ENCODE measurements around the gene KLHL20. TPM values are rescaled to one million over a fixed set of nuclear protein-coding genes. Genes with fewer than 3 reads are reported as not detected.
"Not testable (repeated sequence)": the region's sequence is repeated elsewhere in the genome, so short reads cannot be mapped to it uniquely, and the experiment has no call there.

The KLHL20 gene
- total RNA-seq, 1 donor from 2014 or later: 39.0 TPM

- no peak for DNase-seq (ENCODE audit: low read depth)
- TF ChIP-seq, protein P1, sequence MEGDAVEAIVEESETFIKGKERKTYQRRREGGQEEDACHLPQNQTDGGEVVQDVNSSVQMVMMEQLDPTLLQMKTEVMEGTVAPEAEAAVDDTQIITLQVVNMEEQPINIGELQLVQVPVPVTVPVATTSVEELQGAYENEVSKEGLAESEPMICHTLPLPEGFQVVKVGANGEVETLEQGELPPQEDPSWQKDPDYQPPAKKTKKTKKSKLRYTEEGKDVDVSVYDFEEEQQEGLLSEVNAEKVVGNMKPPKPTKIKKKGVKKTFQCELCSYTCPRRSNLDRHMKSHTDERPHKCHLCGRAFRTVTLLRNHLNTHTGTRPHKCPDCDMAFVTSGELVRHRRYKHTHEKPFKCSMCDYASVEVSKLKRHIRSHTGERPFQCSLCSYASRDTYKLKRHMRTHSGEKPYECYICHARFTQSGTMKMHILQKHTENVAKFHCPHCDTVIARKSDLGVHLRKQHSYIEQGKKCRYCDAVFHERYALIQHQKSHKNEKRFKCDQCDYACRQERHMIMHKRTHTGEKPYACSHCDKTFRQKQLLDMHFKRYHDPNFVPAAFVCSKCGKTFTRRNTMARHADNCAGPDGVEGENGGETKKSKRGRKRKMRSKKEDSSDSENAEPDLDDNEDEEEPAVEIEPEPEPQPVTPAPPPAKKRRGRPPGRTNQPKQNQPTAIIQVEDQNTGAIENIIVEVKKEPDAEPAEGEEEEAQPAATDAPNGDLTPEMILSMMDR (IDR thresholded peaks at IDR 0.05; ENCODE audit: insufficient read depth, low read length, severe bottlenecking): no peak
- FAIRE-seq: no peak
- Histone ChIP-seq H3K4me3 (ENCODE audit: low read depth, low read length) (no peak overlapping the region), H3K36me3 (ENCODE audit: control insufficient read depth, insufficient read depth, low read length) (no peaks in the 10 kb centered on the region), H3K27me3 (ENCODE audit: control insufficient read depth, insufficient read depth, low read length) (no peaks in the 10 kb centered on the region)
Observed at GRCh38 chr1:173768206-173768605, 53.4 kb downstream of the KLHL20 start.

DNA sequence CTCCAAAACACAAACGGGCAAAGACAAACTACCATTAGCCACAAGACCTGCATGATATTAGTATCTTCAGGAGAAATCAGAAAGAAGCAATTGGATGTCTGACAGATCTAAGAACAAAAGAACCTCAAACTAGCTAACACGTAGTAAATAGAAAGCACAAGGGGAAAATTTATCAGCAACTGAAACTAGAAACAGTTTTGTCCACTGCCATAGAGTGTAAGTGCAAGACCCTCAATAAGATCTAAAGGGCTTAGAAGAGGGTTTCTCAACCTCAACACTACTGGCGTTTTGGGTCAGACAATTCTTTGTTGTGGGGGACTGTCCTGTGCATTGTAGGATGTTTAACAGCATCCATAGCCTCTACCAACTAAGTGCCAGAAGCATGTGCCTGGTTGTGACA, 54.0 kb downstream of the KLHL20 start:
- FAIRE-seq (peak; percentile 13), DNase-seq (ENCODE audit: low read depth) (no peak)
- TF ChIP-seq, protein P1 (IDR thresholded peaks at IDR 0.05; ENCODE audit: insufficient read depth, low read length, severe bottlenecking): no peak
- no peaks in the 10 kb centered on the region for H3K27me3 ChIP-seq (ENCODE audit: control insufficient read depth, insufficient read depth, low read length)
- no peaks in the 10 kb centered on the region for H3K36me3 ChIP-seq (ENCODE audit: control insufficient read depth, insufficient read depth, low read length)
- H3K4me3 ChIP-seq (ENCODE audit: low read depth, low read length): no peak overlapping the region

DNA sequence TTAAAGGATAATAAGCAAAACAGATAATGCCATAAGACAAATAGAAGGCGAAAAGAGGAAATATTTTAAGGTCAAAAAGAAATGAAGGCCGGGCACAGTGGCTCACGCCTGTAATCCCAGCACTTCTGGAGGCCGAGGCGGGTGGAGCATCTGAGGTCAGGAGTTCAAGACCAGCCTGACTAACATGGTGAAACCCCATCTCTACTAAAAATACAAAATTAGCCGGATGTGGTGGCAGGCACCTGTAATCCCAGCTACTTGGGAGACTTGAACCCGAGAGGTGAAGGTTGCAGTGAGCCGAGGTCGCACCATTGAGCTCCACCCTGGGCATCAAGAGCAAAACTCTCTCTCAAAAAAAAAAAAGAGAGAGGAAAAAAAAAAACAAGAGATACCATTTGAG, 55.5 kb downstream of the KLHL20 start:
- not testable (repeated sequence) for H3K36me3 ChIP-seq (ENCODE audit: control insufficient read depth, insufficient read depth, low read length); FAIRE-seq

DNA sequence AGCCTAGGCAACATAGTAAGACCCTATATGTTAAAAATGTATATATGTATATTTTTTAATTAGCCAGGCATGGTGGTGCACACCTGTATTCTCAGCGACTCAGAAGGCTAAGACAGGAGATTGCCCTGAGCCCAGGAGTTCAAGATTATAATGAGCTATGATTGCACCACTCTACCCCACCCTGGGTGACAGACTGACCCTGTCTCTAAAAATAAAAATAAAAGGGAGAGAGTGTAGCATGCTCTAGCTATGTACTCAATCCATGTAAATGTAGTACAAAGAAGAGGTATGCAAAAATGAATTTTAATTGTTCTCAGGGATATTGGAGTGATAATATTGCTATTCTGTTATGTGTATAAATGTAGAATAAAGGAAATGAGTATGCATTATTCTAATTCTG, 56.8 kb downstream of the KLHL20 start:
- no peaks in the 10 kb centered on the region for H3K27me3 ChIP-seq (ENCODE audit: control insufficient read depth, insufficient read depth, low read length)
- DNase-seq (ENCODE audit: low read depth): no peak
- no peak for FAIRE-seq
- TF ChIP-seq, protein P1 (IDR thresholded peaks at IDR 0.05; ENCODE audit: insufficient read depth, low read length, severe bottlenecking): no peak
- H3K36me3 ChIP-seq (ENCODE audit: control insufficient read depth, insufficient read depth, low read length): peaks cover 2% of the 10 kb centered on the region
- H3K4me3 ChIP-seq (ENCODE audit: low read depth, low read length): no peak overlapping the region

More for the DNA sequence above, 55.5 kb downstream of the KLHL20 start:
- H3K27me3 ChIP-seq (ENCODE audit: control insufficient read depth, insufficient read depth, low read length); DNase-seq (ENCODE audit: low read depth); H3K4me3 ChIP-seq (ENCODE audit: low read depth, low read length): not testable (repeated sequence)

DNA sequence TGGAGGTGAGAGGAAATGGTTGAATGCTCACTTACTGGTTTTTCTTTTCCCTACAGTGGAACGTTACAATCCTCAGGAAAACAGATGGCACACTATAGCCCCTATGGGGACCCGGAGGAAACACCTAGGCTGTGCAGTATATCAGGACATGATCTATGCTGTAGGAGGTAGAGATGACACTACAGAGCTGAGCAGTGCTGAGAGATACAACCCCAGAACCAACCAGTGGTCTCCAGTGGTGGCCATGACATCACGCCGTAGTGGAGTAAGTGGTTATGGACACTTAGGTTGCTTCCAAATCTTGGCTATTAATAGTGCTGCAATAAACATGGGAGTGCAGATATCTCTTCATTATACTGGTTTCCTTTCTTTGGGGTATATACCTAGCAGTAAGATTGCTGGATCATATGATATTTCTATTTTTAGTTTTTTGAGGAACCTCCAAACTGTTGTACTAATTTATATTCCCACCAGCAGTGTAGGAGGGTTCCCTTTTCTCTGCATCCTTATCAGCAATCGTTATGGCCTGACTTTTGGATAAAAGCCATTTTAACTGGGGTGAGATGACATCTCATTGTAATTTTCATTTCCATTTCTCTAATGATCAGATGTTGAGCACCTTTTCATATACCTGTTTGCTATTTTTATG, 60.9 kb downstream of the KLHL20 start:
- Histone ChIP-seq H3K4me3 (ENCODE audit: low read depth, low read length) (no peak overlapping the region), H3K27me3 (ENCODE audit: control insufficient read depth, insufficient read depth, low read length) (no peaks in the 10 kb centered on the region), H3K36me3 (ENCODE audit: control insufficient read depth, insufficient read depth, low read length) (peaks cover 5% of the 10 kb centered on the region)
- FAIRE-seq: no peak
- TF ChIP-seq, protein P1 (IDR thresholded peaks at IDR 0.05; ENCODE audit: insufficient read depth, low read length, severe bottlenecking): no peak
- no peak for DNase-seq (ENCODE audit: low read depth)

- Histone ChIP-seq H3K27me3 (ENCODE audit: control insufficient read depth, insufficient read depth, low read length) (no peaks in the 10 kb centered on the region), H3K4me3 (ENCODE audit: low read depth, low read length) (no peak overlapping the region), H3K36me3 (ENCODE audit: control insufficient read depth, insufficient read depth, low read length) (peaks cover 12% of the 10 kb centered on the region)
- TF ChIP-seq, protein P1 (IDR thresholded peaks at IDR 0.05; ENCODE audit: insufficient read depth, low read length, severe bottlenecking): no peak
- no peak for DNase-seq (ENCODE audit: low read depth)
- no peak for FAIRE-seq
Observed at GRCh38 chr1:173779936-173780335, 65.2 kb downstream of the KLHL20 start.
